Measurements from ENCODE around the gene CTSE.

CTSE gene

DNA sequence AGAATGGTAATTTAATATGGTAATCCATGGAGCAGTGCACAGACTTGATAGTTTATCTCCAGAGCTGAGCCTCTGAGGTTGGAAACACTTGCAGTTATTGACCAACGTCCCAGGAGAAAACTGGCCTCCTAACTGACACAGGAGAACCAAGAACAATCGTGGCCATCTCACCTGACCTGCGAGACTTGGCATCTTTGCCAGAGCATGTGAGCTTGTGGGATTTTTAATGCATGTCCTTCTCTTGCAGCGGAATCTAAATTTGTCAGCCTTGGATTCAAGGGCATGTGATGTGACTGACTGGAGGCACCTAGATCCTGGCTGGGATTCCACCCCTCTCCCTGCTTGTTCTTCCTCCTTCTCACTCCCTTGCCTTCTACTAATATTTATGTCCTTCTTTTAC is 52.6 kb downstream of the CTSE start:
- DNase-seq (ENCODE audit: low read depth, low spot score) = no peak

DNA sequence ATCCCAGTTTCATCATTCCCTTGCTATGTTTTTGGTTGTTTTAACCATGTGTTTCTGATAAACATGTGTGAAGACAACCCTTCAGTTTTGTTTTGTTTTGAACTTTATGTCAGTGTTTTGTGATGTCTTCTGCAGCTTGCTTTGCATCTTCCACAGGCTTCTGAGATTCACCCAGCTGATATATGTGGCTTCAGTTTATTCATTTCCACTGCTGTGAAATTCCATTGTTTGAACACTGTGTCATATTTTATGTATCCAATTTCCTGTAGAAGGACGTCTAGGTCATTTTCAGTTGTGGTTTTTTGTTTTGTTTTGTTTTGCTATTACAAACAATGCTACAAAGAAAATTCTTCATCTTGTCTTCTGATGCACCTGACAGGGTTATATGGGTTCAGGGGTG is 53.2 kb downstream of the CTSE start:
- no peak for DNase-seq (ENCODE audit: low read depth, low spot score)

DNA sequence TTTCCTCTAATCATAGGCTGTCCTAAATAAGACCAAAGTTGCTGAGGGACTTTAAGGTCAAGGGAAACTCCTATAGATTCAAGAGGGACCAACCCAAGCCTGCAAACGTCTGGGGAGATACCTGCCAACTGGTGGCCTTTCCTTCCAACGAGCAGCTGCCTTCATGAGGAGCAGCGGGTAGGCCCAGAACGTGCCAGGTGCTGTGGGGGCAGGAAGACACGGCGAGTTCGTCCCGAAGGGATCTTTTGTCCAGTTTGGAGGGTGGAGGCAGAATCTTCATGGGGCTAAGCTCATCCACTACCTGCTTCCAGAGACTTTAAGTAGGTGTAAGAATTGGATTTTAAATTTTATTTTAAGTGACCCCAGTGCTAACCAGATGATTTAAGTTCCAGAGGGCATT is 54.5 kb downstream of the CTSE start:
- DNase-seq (ENCODE audit: low read depth, low spot score) = no peak

DNA sequence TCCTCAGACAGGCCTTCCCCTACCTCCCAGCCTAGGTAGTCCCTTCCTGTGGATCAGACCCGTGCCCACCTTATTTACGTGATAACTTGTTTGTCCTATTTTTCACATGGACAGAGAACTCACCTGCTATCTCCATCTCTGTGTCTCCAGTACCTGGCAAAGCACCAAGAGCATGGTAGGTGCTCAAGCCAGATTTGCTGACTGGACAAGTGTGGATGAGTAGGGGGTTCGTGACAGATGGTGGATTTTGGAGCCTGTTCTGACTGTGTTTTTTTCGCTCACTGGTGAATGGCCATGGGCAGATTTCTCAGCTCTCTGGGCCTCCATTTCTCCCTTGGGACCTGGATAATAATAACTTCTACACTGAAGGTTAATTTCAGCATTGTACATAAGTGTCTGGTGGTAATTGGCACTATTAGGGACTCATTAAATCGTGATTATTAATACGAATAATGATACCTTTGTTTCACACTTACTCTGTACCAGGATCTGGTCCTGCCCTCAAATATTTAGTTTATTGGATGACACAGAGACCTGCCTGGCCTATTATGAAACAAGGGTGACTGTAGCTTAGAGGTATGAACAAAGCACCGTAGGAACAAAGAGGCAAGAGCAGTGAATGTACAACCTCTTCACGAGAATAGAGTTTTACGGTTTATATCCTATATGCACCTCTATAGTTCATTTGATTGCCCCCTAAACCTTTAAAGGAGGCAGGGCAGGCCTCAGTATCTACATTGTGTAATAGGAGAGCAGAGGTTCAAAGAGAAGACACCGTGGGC is 56.0 kb downstream of the CTSE start:
- DNase-seq (ENCODE audit: low read depth, low spot score) = no peak

DNA sequence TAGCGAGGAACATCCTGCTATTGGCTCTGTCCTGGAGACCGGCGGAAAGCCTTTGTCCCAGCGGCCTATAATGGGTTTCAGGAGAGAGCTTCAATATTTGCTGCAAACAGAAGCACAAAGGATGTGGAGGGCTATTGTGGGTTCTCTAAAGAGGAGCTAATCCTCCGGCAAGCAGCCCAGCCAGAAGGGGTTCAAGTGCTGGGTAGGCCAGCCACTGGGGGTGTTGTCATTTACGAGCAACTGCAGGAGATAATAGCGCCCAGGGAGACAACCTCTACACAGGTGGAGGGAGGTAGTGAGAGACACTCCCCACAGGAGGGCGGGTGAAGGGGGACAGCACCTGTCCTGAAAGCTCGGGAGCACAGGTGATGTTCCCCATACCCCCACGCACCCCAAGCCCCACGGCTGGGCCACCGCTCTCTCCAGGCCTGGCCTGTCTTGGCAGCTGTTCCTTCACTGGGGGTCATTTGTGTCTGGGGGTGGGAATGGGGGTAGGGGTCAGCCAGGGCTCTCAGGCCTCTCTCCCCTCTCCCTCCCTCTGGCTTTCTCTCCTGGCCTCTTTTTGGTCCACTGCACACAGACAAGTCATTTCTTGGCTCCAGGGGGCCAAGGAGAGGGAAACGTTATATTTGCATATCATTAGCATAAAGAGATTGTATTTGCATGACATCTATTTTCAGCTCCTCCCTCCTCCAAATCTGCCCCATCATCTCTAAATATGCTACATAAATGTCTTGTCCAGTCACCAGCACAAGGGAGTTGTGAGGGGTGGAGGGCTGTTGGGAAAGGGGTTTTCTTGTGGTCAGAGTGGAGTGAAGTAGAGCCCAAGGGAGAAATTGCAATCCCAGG is 58.4 kb downstream of the CTSE start:
- no peak for DNase-seq (ENCODE audit: low read depth, low spot score)

DNA sequence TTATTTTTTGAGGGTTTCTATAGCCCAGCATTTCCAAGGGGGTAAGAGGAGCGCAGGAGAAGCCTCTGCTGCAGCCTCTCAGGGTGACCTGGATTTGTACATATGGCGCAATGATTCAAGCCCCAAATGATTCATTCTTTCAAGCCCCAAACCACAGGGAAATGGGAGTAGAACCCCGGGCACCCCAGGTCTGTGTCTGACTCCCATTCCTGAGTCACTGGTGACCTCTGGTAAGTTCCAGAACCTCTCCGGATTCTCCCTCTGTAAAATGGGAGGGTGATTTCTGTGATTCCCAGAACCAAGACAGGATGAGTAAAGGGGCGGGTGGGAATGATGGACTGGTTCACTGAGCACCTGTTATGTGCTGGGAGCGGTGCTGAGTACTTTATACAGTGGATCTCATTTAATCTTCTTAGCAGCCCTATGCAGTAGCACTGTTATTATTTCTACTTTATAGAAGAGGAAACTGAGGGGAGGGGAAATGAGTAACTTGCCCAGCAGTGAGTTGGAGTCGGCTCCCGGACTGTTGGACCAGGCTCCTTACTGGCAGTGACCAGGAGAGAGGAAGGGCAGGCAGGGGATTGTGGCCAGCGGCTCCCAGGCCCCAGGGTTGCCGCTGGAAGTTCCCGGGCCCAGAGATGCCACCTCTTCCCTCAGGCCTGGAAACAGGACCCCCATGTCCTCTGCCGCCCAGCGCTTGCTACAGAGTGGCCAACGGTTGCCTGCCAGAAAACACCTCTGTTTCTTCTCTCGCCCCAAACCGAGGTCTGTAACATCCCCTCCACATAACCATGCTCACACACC is 60.1 kb downstream of the CTSE start:
- no peak for DNase-seq (ENCODE audit: low read depth, low spot score)

DNA sequence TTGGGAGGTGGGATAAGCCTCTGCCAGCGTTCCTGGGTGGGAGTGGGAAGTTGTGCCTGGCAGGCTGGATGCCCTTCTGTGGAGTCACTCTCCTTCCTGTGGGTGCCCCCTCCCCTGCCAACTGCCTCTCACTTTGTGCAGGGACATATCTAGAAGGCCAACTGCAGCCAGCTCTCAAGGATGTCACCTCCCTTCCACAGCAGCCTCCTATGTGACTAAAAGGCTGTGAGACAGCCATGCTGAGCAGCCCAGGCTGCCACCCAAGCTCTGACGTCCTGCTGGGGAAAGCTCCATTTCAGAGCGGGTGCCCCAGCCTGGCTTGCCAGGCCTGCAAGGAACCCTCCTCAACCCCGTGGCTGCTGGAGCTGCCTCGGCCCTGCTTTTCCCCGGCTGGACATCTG is 60.9 kb downstream of the CTSE start:
- no peak for DNase-seq (ENCODE audit: low read depth, low spot score)

DNA sequence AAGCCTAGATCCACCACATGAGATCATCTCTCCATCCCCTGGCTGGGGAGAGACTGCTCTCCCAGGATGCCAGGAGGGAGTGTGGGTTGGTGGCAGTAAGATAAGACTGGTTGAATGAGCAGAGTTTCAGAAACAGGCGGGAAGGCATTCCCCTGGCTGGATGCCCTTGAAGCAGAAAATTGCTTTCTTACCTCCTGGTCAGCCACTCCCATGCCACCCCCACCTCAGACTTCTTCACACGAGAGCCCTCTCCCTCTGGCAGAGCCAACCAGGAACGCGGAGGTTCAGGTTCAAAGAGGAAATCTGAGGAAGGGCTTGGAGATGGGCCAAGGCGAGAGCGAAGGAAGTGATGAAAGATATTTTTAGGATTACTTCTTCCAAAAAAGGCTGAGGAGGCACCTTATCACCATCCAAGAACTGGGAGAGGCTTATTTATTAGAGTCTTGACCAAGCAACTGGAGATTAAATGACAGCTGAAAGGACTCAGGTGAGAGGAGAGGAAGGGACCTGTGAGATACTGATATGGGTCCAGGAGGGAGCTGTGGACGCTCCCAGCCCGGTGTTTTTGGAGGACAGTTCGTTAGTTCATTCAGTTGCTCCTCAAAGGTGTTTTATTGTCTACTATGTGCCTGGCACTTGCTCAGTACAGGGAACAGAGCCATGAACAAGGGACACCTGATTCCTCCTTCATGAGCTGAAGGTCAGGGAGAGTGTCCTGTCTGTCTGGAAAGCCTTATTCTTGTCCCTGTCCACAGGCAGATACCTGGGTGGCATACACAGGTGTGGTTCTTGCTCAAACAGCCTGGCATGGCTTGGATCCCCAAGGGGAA is 61.5 kb downstream of the CTSE start:
- DNase-seq (ENCODE audit: low read depth, low spot score) = no peak

DNA sequence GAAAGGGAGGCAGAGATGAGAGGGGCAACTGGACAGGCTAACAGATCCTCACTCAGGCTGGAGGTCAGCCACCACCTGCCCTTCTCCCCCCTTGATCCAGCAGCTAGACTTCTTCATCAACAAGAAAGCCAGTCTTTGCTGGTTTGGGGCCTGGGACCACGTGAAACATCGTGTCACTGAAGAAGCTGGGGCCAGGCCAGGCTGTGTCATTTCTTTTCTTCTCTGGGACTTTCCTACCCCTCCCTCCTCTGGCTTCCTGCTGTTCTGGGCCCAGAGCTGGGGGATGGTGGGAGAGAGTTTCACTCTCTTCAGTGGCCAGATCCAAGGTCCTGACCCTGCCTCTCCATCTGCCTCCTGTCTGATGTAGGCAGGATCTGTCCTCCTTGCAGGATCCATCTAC is 62.3 kb downstream of the CTSE start:
- DNase-seq (ENCODE audit: low read depth, low spot score) = no peak

DNA sequence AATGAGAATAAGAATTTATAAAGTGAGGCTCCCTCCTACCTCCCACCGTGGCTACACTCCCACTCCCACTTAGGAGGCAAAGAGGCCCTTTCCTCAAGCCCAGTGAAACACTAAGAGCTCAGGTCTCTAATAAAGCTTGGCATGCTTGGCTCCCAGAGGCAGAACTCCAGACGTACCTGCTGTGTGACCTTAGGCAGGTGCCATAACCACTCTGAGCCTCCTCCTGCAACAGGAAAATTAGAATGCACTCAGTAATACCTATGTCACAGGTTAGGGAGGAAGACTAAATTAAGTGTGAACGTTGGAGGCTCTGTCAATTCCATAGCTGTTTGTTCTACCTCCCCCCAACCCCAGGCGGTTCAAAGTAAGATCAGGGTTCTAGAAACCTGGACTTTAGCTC is 63.9 kb downstream of the CTSE start:
- no peak for DNase-seq (ENCODE audit: low read depth, low spot score)
